ENCODE data around the gene UBXN2A. TPM values are rescaled to one million over a fixed set of nuclear protein-coding genes. Genes with fewer than 3 reads are reported as not detected.
"Not testable (repeated sequence)": the region's sequence is repeated elsewhere in the genome, so short reads cannot be mapped to it uniquely, and the experiment has no call there.

The UBXN2A gene
- total and polyA plus RNA-seq, 4 donors = 2.7 to 6.3 (median 4.9) TPM

GRCh38 chr2:24038786-24039499, 98.7 kb downstream of the UBXN2A start:
- Histone ChIP-seq H3K27ac (ENCODE audit: low read depth in 1 of 2, low read length in 2 of 2) (no peak overlapping the region), H3K4me1 (ENCODE audit: control insufficient read depth in 4 of 4, insufficient read depth in 4 of 4, low read length in 3 of 4) (no peaks in the 10 kb centered on the region), H3K27me3 (ENCODE audit: control insufficient read depth in 4 of 4, insufficient read depth in 4 of 4, low read length in 3 of 4) (no peaks in the 10 kb centered on the region), H3K9me3 (ENCODE audit: control insufficient read depth in 4 of 4, low read length in 3 of 4) (no peaks in the 10 kb centered on the region), H3K4me3 (ENCODE audit: low read depth in 1 of 3, low read length in 3 of 3) (no peak overlapping the region), H3K36me3 (ENCODE audit: control insufficient read depth in 4 of 4, insufficient read depth in 3 of 4, low read depth in 1 of 4, low read length in 3 of 4) (peaks cover 7 to 22% (median 12%) of the 10 kb centered on the region in 4 donors), H3K9ac (ENCODE audit: low read depth in 1 of 2, low read length in 2 of 2) (no peak overlapping the region)
- DNase-seq (ENCODE audit: low spot score) = no peak
- WGBS = 87% methylated on average over 9 of the region's 9 CpGs
- TF ChIP-seq MAX (IDR thresholded peaks at IDR 0.05) = no peak
- TF ChIP-seq FOXA2 (IDR thresholded peaks at IDR 0.05) = no peak
- TF ChIP-seq SP1 (IDR thresholded peaks at IDR 0.05) = no peak
- no peak for TF ChIP-seq FOXA1 (IDR thresholded peaks at IDR 0.05)
- TF ChIP-seq, protein P1, sequence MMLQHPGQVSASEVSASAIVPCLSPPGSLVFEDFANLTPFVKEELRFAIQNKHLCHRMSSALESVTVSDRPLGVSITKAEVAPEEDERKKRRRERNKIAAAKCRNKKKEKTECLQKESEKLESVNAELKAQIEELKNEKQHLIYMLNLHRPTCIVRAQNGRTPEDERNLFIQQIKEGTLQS (IDR thresholded peaks at IDR 0.05) = no peak
- no peak for TF ChIP-seq EGR1 (IDR thresholded peaks at IDR 0.05; ENCODE audit: low read depth in 2 of 2)
- TF ChIP-seq GABPA (IDR thresholded peaks at IDR 0.05 in 1 of 2, conservative IDR thresholded peaks at IDR 0.05 in 1 of 2) = no peak
- no peak for TF ChIP-seq TAF1 (conservative IDR thresholded peaks at IDR 0.05)
- TF ChIP-seq, protein P2, sequence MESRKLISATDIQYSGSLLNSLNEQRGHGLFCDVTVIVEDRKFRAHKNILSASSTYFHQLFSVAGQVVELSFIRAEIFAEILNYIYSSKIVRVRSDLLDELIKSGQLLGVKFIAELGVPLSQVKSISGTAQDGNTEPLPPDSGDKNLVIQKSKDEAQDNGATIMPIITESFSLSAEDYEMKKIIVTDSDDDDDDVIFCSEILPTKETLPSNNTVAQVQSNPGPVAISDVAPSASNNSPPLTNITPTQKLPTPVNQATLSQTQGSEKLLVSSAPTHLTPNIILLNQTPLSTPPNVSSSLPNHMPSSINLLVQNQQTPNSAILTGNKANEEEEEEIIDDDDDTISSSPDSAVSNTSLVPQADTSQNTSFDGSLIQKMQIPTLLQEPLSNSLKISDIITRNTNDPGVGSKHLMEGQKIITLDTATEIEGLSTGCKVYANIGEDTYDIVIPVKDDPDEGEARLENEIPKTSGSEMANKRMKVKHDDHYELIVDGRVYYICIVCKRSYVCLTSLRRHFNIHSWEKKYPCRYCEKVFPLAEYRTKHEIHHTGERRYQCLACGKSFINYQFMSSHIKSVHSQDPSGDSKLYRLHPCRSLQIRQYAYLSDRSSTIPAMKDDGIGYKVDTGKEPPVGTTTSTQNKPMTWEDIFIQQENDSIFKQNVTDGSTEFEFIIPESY (IDR thresholded peaks at IDR 0.05) = no peak
- no peak for TF ChIP-seq YY1 (IDR thresholded peaks at IDR 0.05)
- no peak for TF ChIP-seq RAD21 (IDR thresholded peaks at IDR 0.05)
- TF ChIP-seq CTCF (IDR thresholded peaks at IDR 0.05; ENCODE audit: low read depth, low read length, missing input control) = no peak

DNA sequence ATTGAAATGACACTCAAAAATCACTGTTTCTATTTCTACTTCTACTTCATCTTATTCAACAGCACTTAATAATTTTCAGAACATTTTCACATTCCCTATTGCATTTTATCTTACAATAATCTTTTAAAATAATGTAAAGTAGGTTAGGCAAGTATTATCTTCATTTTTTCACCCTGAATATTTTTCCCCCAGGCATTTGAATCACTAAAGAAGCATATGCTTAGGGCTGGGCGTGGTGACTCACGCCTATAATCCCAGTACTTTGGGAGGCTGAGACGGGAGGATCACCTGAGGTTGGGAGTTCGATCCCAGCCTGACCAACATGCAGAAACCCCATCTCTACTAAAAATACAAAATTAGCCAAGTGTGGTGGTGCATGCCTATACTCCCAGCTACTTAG, 100.2 kb downstream of the UBXN2A start:
- H3K36me3 ChIP-seq (ENCODE audit: control insufficient read depth in 4 of 4, insufficient read depth in 3 of 4, low read depth in 1 of 4, low read length in 3 of 4) = peaks cover 7 to 22% (median 12%) of the 10 kb centered on the region in 4 donors
- H3K9ac ChIP-seq (ENCODE audit: low read depth in 1 of 2, low read length in 2 of 2) = no peak overlapping the region
- TF ChIP-seq YY1 (IDR thresholded peaks at IDR 0.05) (no peak), JUND (IDR thresholded peaks at IDR 0.05) (no peak), MAX (IDR thresholded peaks at IDR 0.05) (no peak)
- TF ChIP-seq, protein P2 (IDR thresholded peaks at IDR 0.05) = no peak
- no peaks in the 10 kb centered on the region for H3K4me1 ChIP-seq (ENCODE audit: control insufficient read depth in 4 of 4, insufficient read depth in 4 of 4, low read length in 3 of 4)
- H3K9me3 ChIP-seq (ENCODE audit: control insufficient read depth in 4 of 4, low read length in 3 of 4) = no peaks in the 10 kb centered on the region
- no peaks in the 10 kb centered on the region for H3K27me3 ChIP-seq (ENCODE audit: control insufficient read depth in 4 of 4, insufficient read depth in 4 of 4, low read length in 3 of 4)
- DNase-seq (ENCODE audit: low spot score) = no peak
- no peak overlapping the region for H3K27ac ChIP-seq (ENCODE audit: low read depth in 1 of 2, low read length in 2 of 2)
- WGBS = 97% methylated on average over 4 of the region's 4 CpGs
- H3K4me3 ChIP-seq (ENCODE audit: low read depth in 1 of 3, low read length in 3 of 3) = no peak overlapping the region

- Histone ChIP-seq H3K36me3 (ENCODE audit: control insufficient read depth in 4 of 4, insufficient read depth in 3 of 4, low read depth in 1 of 4, low read length in 3 of 4) (peaks cover 2 to 12% (median 8%) of the 10 kb centered on the region in 4 donors), H3K4me1 (ENCODE audit: control insufficient read depth in 4 of 4, insufficient read depth in 4 of 4, low read length in 3 of 4) (peaks cover 3 to 11% (median 7%) of the 10 kb centered on the region in 4 donors)
- not testable (repeated sequence) for H3K4me3 ChIP-seq (ENCODE audit: low read depth in 1 of 3, low read length in 3 of 3); H3K27ac ChIP-seq (ENCODE audit: low read depth in 1 of 2, low read length in 2 of 2); DNase-seq (ENCODE audit: low spot score); H3K9me3 ChIP-seq (ENCODE audit: control insufficient read depth in 4 of 4, low read length in 3 of 4); H3K27me3 ChIP-seq (ENCODE audit: control insufficient read depth in 4 of 4, insufficient read depth in 4 of 4, low read length in 3 of 4); H3K9ac ChIP-seq (ENCODE audit: low read depth in 1 of 2, low read length in 2 of 2)
- 96% methylated on average over 6 of the region's 6 CpGs for WGBS
Observed at GRCh38 chr2:24043133-24043532, 102.9 kb downstream of the UBXN2A start.

Data from liver (tissue), 9 donors.